Esophagus muscularis mucosa (tissue), 3 donors: ENCODE data around the gene DPYSL4.

Experiments used
- CTCF ChIP-seq, 3 experiments: fragments of 200-600 bp in 2 of 3; fragments of 450-650 bp in 1 of 3; sonication (generic) in 2 of 3; IDR thresholded peaks; one replicate each; pipeline ENCODE4 v1.5.1; 2017 to 2019; ENCODE audit warnings: antibody characterized with exemption in 3 of 3, mild to moderate bottlenecking in 2 of 3, moderate library complexity in 1 of 3
- POLR2AphosphoS5 ChIP-seq, 2 donors: sonication (generic); formaldehyde crosslinking; IDR thresholded peaks; one replicate each; pipeline ENCODE4 v1.6.1; 2017; ENCODE audit warnings: antibody characterized with exemption in 2 of 2

GRCh38 chr10:132141526-132142395, 45.0 kb upstream of the DPYSL4 start:
- TF ChIP-seq CTCF (IDR thresholded peaks at IDR 0.05) = no peak
- no peak for TF ChIP-seq POLR2AphosphoS5 (IDR thresholded peaks at IDR 0.05)
